Measurements from ENCODE around the gene ADD2.

Gene ADD2

GRCh38 chr2:70724366-70724765, 43.6 kb downstream of the ADD2 start:
- in situ Hi-C loops (cut with HindIII; ENCODE audit: low sequenced_read_pairs) = no loop called here

GRCh38 chr2:70723286-70723885, 44.6 kb downstream of the ADD2 start:
- in situ Hi-C loops (cut with HindIII; ENCODE audit: low sequenced_read_pairs) = no loop called here

GRCh38 chr2:70720124-70720523, 47.9 kb downstream of the ADD2 start:
- in situ Hi-C loops (cut with HindIII; ENCODE audit: low sequenced_read_pairs) = no loop called here

GRCh38 chr2:70719231-70719630, 48.8 kb downstream of the ADD2 start:
- in situ Hi-C loops (cut with HindIII; ENCODE audit: low sequenced_read_pairs) = no loop called here

GRCh38 chr2:70718736-70719135, 49.3 kb downstream of the ADD2 start:
- in situ Hi-C loops (cut with HindIII; ENCODE audit: low sequenced_read_pairs) = no loop called here

GRCh38 chr2:70718241-70718640, 49.8 kb downstream of the ADD2 start:
- in situ Hi-C loops (cut with HindIII; ENCODE audit: low sequenced_read_pairs) = no loop called here

- in situ Hi-C loops (cut with HindIII; ENCODE audit: low sequenced_read_pairs) = no loop called here
These were observed 50.5 kb downstream of the ADD2 start for GRCh38 chr2:70717431-70718038.

GRCh38 chr2:70716951-70717350, 51.0 kb downstream of the ADD2 start:
- in situ Hi-C loops (cut with HindIII; ENCODE audit: low sequenced_read_pairs) = no loop called here

- in situ Hi-C loops (cut with HindIII; ENCODE audit: low sequenced_read_pairs) = no loop called here
These were observed 51.8 kb downstream of the ADD2 start for GRCh38 chr2:70716131-70716743.

- in situ Hi-C loops (cut with HindIII; ENCODE audit: low sequenced_read_pairs) = no loop called here
These were observed 52.7 kb downstream of the ADD2 start for GRCh38 chr2:70715071-70715985.

GRCh38 chr2:70714141-70714905, 53.7 kb downstream of the ADD2 start:
- in situ Hi-C loops (cut with HindIII; ENCODE audit: low sequenced_read_pairs) = no loop called here

- in situ Hi-C loops (cut with HindIII; ENCODE audit: low sequenced_read_pairs) = no loop called here
These were observed 55.1 kb downstream of the ADD2 start for GRCh38 chr2:70712916-70713315.

GRCh38 chr2:70711191-70711590, 56.8 kb downstream of the ADD2 start:
- in situ Hi-C loops (cut with HindIII; ENCODE audit: low sequenced_read_pairs) = no loop called here

- in situ Hi-C loops (cut with HindIII; ENCODE audit: low sequenced_read_pairs) = no loop called here
These were observed 57.8 kb downstream of the ADD2 start for GRCh38 chr2:70710038-70710690.

GRCh38 chr2:70709275-70710037, 58.5 kb downstream of the ADD2 start:
- in situ Hi-C loops (cut with HindIII; ENCODE audit: low sequenced_read_pairs) = loop anchor here (5.0 kb wide), 1 partner anchor 57 kb away; no protein-coding TSS in a partner anchor

- in situ Hi-C loops (cut with HindIII; ENCODE audit: low sequenced_read_pairs) = loop anchor here (5.0 kb wide), 1 partner anchor 56 kb away; no protein-coding TSS in a partner anchor
These were observed 59.4 kb downstream of the ADD2 start for GRCh38 chr2:70708376-70709199.

GRCh38 chr2:70707706-70708105, 60.3 kb downstream of the ADD2 start:
- in situ Hi-C loops (cut with HindIII; ENCODE audit: low sequenced_read_pairs) = loop anchor here (5.0 kb wide), 1 partner anchor 55 kb away; no protein-coding TSS in a partner anchor

All from DLD1 (cell line).